Lung (tissue), 12 donors: Measurements from ENCODE around the gene CCDC201. TPM values are rescaled to one million over a fixed set of nuclear protein-coding genes. Genes with fewer than 3 reads are reported as not detected.
"Not testable (repeated sequence)": the region's sequence is repeated elsewhere in the genome, so short reads cannot be mapped to it uniquely, and the experiment has no call there.

Experiments
- ATAC-seq: fragments of 200-7000 bp; cut with Tn5 transposase; one replicate; pipeline ENCODE4 v1.9.1; 2020; ENCODE audit warnings: moderate number of reproducible peaks; ENCODE audit not compliant: insufficient read depth, low FRiP score
- DNase-seq, 3 donors: peaks; one replicate each; pipeline ENCODE4 v3.0.0-alpha.2; 2013 to 2017
- H3K27ac ChIP-seq, 2 donors: one replicate each; pipeline ENCODE4 v1.5.1; 2013; ENCODE audit warnings: mild to moderate bottlenecking in 2 of 2, moderate library complexity in 2 of 2, control low read depth in 1 of 2, inconsistent platforms in 1 of 2, low read depth in 1 of 2, low read length in 1 of 2
- H3K27me3 ChIP-seq, 3 donors: one replicate each; pipeline ENCODE4 v1.5.1; 2013; ENCODE audit warnings: low read length in 2 of 3; ENCODE audit not compliant: control insufficient read depth in 3 of 3, insufficient read depth in 3 of 3
- H3K36me3 ChIP-seq, 4 donors: one replicate each; pipeline ENCODE4 v1.5.1; 2013; ENCODE audit warnings: low read length in 4 of 4, mild to moderate bottlenecking in 1 of 4, moderate library complexity in 1 of 4; ENCODE audit not compliant: control insufficient read depth in 4 of 4, insufficient read depth in 4 of 4
- H3K4me1 ChIP-seq, 5 donors: one replicate each; pipeline ENCODE4 v1.5.1; 2013; ENCODE audit warnings: low read length in 5 of 5, mild to moderate bottlenecking in 2 of 5, moderate library complexity in 1 of 5; ENCODE audit not compliant: control insufficient read depth in 5 of 5, insufficient read depth in 5 of 5
- H3K4me3 ChIP-seq: one replicate; pipeline ENCODE4 v1.5.1; 2013; ENCODE audit warnings: mild to moderate bottlenecking, control low read depth, moderate library complexity
- H3K9ac ChIP-seq, 2 donors: one replicate each; pipeline ENCODE4 v1.5.1; 2013; ENCODE audit warnings: low read length in 2 of 2, control low read depth in 1 of 2; ENCODE audit not compliant: insufficient read depth in 1 of 2
- H3K9me3 ChIP-seq, 4 donors: one replicate each; pipeline ENCODE4 v1.5.1; 2013; ENCODE audit warnings: low read length in 3 of 4, mild to moderate bottlenecking in 1 of 4, moderate library complexity in 1 of 4; ENCODE audit not compliant: control insufficient read depth in 4 of 4, insufficient read depth in 3 of 4
- CTCF ChIP-seq: IDR thresholded peaks from 2 replicates; pipeline ENCODE4 v1.5.1; 2012; ENCODE audit warnings: mild to moderate bottlenecking; ENCODE audit errors: control extremely low read depth, extremely low read depth
- WGBS, 2 donors: extraction: QIAGEN DNeasy Blood & Tissue Kit; methylation state at CpG; one replicate each; pipeline ENCODE4 v1.1.7; 2013; 5-methylcytosine and 5-hydroxymethylcytosine counted together
- polyA plus RNA-seq, 2 donors: library from polyadenylated mRNA; stranded (reverse); fragments of 200-250 nt; gene quantifications; one replicate each; pipeline ENCODE4 v1.2.1, GENCODE V29; 2013
- total RNA-seq, 2 donors: library from RNA; depleted of rRNA in 1 of 2; stranded (reverse); fragments of >200 nt in 1 of 2; gene quantifications; one replicate each; pipeline ENCODE4 v1.2.1, GENCODE V29; 2014 to 2021
- donor health status: control.
- donor health status: control.
- donor health status: Bipolar disorder and iron deficiency.
- donor health status: healthy.
- donor health status: DM: yes; HTN: yes; CAD: no.

The CCDC201 gene
- total and polyA plus RNA-seq, 4 donors: not detected

DNA sequence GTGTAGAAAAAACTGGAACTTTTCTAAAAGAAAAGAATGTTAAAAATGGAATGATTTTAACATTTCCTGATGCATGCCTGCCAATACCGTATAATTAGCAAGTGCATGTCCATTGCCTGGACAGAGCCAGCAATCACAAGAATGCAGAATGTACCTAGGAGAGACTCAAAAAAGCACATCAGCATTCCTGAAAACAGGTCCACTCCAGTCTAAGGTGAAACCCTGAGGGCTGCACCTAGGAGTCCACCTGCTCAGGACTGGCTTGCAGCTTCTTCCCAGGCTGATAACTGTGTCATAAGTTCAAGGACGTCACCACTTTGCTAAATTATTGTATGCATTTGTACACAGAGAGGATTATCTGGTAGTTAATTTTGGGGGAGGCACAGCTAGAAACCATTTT lies 5.4 kb downstream of the CCDC201 start:
- no peaks in the 10 kb centered on the region for H3K36me3 ChIP-seq
- no peaks in the 10 kb centered on the region for H3K27me3 ChIP-seq
- DNase-seq (no peak), ATAC-seq (no peak)
- H3K27ac ChIP-seq: no peak overlapping the region
- H3K4me3 ChIP-seq: no peak overlapping the region
- H3K4me1 ChIP-seq: peaks cover 0 to 1% (median 0%) of the 10 kb centered on the region in 5 donors
- peaks cover 0 to 2% (median 0%) of the 10 kb centered on the region in 4 donors for H3K9me3 ChIP-seq
- TF ChIP-seq CTCF: no peak
- H3K9ac ChIP-seq: no peak overlapping the region
- 74 to 92% methylated on average over 2 of the region's 2 CpGs for WGBS, 2 donors

DNA sequence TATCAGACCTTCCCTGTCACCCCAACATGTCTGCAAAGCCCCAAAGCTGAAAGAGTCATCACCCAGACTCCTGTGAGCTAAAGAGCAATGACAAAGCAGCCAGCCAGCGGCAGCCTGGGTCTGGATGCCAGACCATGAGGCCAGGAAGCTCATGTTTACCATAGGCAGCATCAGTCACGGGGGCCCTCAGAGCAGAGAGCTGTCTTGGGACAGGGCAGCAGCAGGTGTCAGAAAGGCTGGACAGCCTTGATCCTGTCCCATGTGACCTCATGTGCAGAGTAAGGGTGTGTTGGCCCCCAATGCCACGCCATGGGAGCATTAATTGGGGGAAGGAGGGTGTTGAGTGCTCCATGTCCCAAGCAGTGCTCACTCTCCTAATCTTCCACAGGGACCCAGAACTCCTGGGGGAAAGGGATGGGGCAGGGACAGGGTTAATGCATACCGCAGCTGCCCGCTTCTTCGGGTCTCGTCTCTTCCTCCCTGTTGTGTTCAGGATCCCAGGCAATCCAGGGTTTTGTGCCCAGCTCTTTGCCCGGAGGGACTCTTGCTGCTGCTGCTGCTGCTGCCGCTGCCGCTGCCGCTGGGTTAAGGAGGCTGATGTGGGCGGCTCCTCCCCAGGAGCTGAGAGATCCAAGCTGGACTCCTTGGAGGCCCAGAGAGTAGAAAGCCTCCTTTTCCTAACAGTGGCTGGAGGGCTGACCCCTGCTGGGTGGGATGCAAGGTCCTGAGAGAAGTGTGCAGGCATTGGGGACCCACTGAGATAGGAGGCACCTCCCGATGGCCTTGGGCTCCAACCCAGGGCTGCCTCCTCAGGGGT lies 7.1 kb downstream of the CCDC201 start:
- no peak for TF ChIP-seq CTCF
- Histone ChIP-seq H3K27me3 (no peaks in the 10 kb centered on the region), H3K4me1 (peaks cover 0 to 1% (median 0%) of the 10 kb centered on the region in 5 donors), H3K36me3 (no peaks in the 10 kb centered on the region), H3K4me3 (no peak overlapping the region), H3K9ac (no peak overlapping the region), H3K27ac (no peak overlapping the region), H3K9me3 (peaks cover 0 to 2% (median 0%) of the 10 kb centered on the region in 4 donors)
- DNase-seq: no peak
- no peak for ATAC-seq
- WGBS, 2 donors: 68 to 82% methylated on average over 13 of the region's 13 CpGs

GRCh38 chr7:45863715-45864114 lies 9.2 kb downstream of the CCDC201 start:
- TF ChIP-seq CTCF: no peak
- Histone ChIP-seq H3K9me3 (peaks cover 0 to 6% (median 0%) of the 10 kb centered on the region in 4 donors), H3K9ac (no peak overlapping the region), H3K27me3 (no peaks in the 10 kb centered on the region), H3K27ac (no peak overlapping the region), H3K36me3 (no peaks in the 10 kb centered on the region), H3K4me1 (peaks cover 0 to 1% (median 0%) of the 10 kb centered on the region in 5 donors), H3K4me3 (no peak overlapping the region)
- DNase-seq (no peak), ATAC-seq (no peak)
- 76 to 78% methylated on average over 9 of the region's 9 CpGs for WGBS, 2 donors

GRCh38 chr7:45856888-45857287 lies 16.0 kb downstream of the CCDC201 start:
- not testable (repeated sequence) for ATAC-seq, H3K9me3 ChIP-seq, DNase-seq, H3K36me3 ChIP-seq, H3K4me1 ChIP-seq, H3K9ac ChIP-seq, H3K27me3 ChIP-seq, H3K4me3 ChIP-seq, H3K27ac ChIP-seq
- WGBS, 2 donors: 95 to 97% methylated on average over 4 of the region's 4 CpGs

DNA sequence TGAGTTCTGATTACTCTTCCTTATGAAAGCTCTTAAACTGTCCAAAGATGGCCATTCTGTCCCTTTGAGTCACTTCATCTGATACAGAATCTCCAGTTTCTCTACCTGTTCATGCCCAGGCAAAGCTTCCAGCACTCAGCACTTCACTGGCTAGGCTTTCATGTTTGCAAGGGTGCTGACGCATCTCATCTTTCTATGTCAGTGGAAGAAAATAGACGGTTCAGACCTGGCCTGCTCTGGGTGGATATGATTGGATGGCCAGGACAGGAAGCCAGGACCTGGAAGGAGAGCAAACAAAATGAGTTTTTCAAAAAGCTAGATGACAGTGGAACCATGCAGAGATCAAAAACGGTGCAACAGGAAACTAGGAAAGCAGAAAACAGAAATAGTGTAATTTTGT lies 17.2 kb downstream of the CCDC201 start:
- WGBS, 2 donors: 30 to 37% methylated on average over 3 of the region's 3 CpGs
- DNase-seq: not testable (repeated sequence)

DNA sequence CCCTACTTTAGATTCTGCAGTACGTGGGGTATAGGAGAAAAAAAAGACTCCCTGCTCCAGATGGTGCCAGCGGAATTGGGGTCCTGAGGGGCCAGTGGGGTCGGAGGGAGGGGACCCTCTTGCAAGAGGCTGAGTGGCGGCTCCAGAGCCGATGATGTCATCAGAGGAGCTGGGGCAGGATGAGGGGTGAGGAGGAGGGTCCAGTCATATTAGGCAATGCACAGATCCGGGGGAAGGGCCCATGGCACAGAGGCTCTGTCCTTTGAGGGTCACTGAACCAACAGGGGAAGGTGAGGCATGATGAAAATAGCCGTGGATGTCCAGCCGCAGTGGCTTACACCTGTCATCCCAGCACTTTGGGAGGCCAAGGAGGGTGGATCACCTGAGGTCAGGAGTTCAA lies 19.4 kb downstream of the CCDC201 start:
- not testable (repeated sequence) for H3K9ac ChIP-seq, H3K4me1 ChIP-seq, H3K9me3 ChIP-seq, H3K27me3 ChIP-seq, H3K36me3 ChIP-seq, H3K27ac ChIP-seq, ATAC-seq, DNase-seq, H3K4me3 ChIP-seq
- WGBS, 2 donors: 77 to 86% methylated on average over 8 of the region's 8 CpGs

More for the DNA sequence above, 17.2 kb downstream of the CCDC201 start:
- not testable (repeated sequence) for ATAC-seq, H3K4me3 ChIP-seq, H3K27ac ChIP-seq, H3K9me3 ChIP-seq, H3K27me3 ChIP-seq, H3K9ac ChIP-seq, H3K36me3 ChIP-seq, H3K4me1 ChIP-seq
